Kidney epithelial cell (primary cell): ENCODE data around the gene FKBP6. TPM values are rescaled to one million over a fixed set of nuclear protein-coding genes. Genes with fewer than 3 reads are reported as not detected.
A peak's percentile ranks its signal among the peaks of the same experiment; 100 is the strongest.
"Not testable (repeated sequence)": the region's sequence is repeated elsewhere in the genome, so short reads cannot be mapped to it uniquely, and the experiment has no call there.

Experiments
- DNase-seq: peaks from one replicate; pipeline ENCODE4 v3.0.0-alpha.2; 2010; ENCODE audit warnings: low read depth
- H3K27me3 ChIP-seq: 2 replicates; pipeline ENCODE4 v1.6.0; 2011; ENCODE audit warnings: low read length; ENCODE audit not compliant: control insufficient read depth, insufficient read depth
- H3K36me3 ChIP-seq: 2 replicates; pipeline ENCODE4 v1.5.1; 2011; ENCODE audit warnings: low read length; ENCODE audit not compliant: control insufficient read depth, insufficient read depth
- H3K4me3 ChIP-seq: 2 replicates; pipeline ENCODE4 v1.5.1; 2011; ENCODE audit warnings: low read depth, mild to moderate bottlenecking, control low read depth, low read length
- CTCF ChIP-seq: IDR thresholded peaks from 2 replicates; pipeline ENCODE4 v1.5.1; 2011; ENCODE audit warnings: mild to moderate bottlenecking, moderate library complexity, low read length, control low read depth, inconsistent platforms; ENCODE audit not compliant: insufficient read depth, poor library complexity, severe bottlenecking
- total RNA-seq: library from RNA; depleted of rRNA; stranded (reverse); fragments of >200 nt; gene quantifications from 2 replicates; pipeline ENCODE4 v1.2.3, GENCODE V29; 2015

The FKBP6 gene
- total RNA-seq: not detected in 2 replicates

DNA sequence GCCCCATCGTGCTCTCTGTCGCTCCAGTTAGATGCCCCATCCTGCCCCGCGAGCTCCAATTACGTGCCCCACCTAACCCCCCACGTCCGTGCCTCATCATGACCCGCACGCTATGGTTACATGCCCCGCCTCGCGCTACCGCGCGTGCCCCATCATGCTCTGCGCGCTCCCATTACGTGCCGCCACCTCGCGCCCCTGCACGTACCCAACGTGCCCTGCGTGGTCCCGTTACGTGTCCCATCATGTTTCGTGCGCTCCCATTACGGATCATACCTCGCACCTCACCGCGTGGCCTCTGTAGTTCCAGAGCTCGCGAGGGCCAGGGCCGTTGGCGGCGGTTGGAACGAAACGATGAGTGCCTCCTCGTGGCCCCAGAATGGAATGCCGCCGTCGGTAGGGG, at the start of gene FKBP6, which contains the start of gene TRIM50:
Gene FKBP6, plus strand, starts transcription at position 240 of the 400 bp plus-strand sequence. CDS start 268 bp downstream, outside the sequence.
Gene TRIM50, minus strand, starts transcription at position 161 of the 400 bp plus-strand sequence. CDS start 3,295 bp downstream, outside the sequence.
- not testable (repeated sequence) for H3K27me3 ChIP-seq, H3K36me3 ChIP-seq, DNase-seq, H3K4me3 ChIP-seq

DNA sequence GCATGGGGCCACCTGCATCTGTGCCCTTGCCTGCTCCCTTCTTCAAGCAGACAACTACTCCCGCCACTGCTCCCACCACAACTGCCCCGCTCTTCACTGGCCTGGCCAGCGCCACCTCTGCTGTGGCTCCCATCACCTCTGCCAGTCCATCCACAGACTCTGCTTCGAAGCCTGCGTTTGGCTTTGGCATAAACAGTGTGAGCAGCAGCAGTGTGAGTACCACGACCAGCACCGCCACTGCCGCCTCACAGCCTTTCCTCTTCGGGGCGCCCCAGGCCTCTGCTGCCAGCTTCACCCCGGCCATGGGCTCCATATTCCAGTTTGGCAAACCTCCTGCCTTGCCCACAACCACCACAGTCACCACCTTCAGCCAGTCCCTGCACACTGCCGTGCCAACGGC, 30.7 kb upstream of the FKBP6 start:
- H3K4me3 ChIP-seq, H3K27me3 ChIP-seq, H3K36me3 ChIP-seq, DNase-seq: not testable (repeated sequence)

DNA sequence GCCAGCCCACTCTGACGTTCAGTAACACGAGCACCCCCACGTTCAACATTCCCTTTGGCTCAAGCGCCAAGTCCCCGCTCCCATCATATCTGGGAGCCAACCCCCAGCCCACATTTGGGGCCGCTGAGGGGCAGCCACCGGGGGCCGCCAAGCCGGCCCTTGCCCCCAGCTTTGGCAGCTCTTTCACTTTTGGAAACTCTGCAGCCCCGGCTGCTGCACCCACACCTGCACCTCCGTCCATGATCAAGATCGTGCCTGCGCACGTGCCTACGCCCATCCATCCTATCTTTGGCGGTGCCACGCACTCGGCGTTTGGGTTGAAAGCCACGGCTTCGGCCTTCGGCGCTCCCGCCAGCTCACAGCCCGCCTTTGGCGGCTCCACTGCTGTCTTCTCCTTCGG, 30.3 kb upstream of the FKBP6 start:
- H3K4me3 ChIP-seq, H3K36me3 ChIP-seq, H3K27me3 ChIP-seq, DNase-seq: not testable (repeated sequence)

DNA sequence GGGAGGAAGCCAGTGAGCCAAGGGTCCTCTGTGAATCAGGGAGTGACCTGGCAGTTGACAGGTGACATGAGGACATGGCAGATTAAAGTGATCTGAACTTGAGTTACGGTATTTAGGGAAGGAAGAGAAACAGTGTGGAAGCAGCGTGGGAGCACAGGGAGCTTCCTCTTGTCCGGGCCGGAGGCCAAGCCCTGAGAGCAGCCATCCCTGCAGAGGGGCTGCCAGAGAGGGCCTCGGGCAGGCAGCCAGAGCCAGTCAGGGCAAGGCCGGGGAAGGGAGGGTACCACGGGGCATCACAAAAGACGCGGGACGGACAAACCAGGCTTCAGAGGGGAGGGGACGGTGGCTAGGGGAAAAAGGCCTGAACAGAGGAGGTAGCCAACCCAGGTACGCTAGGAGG, 28.1 kb upstream of the FKBP6 start:
- not testable (repeated sequence) for DNase-seq, H3K4me3 ChIP-seq, H3K27me3 ChIP-seq, H3K36me3 ChIP-seq

DNA sequence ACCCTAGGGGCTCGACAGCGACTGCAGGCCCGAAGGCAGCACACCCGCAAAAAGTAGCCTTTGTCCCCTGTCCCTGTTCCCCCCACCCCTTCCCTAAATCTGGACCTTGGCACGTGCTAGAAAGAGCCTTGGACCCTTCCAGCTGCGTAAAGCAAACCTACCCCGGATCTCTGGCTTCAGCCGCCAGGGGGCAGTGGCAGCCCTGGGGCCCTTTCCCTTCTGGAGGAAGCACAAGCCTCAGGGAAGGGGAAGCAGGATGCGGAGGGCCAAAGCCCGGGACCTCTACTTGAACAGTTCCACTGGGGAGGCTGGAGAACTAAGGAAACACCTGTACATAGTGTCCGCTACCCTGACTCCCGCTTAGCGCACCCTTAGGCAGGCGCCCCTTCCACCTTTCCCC, 26.9 kb upstream of the FKBP6 start:
- H3K27me3 ChIP-seq, DNase-seq, H3K36me3 ChIP-seq, H3K4me3 ChIP-seq: not testable (repeated sequence)

GRCh38 chr7:73302846-73303245, 25.1 kb upstream of the FKBP6 start:
- H3K27me3 ChIP-seq, H3K36me3 ChIP-seq, H3K4me3 ChIP-seq, DNase-seq: not testable (repeated sequence)

DNA sequence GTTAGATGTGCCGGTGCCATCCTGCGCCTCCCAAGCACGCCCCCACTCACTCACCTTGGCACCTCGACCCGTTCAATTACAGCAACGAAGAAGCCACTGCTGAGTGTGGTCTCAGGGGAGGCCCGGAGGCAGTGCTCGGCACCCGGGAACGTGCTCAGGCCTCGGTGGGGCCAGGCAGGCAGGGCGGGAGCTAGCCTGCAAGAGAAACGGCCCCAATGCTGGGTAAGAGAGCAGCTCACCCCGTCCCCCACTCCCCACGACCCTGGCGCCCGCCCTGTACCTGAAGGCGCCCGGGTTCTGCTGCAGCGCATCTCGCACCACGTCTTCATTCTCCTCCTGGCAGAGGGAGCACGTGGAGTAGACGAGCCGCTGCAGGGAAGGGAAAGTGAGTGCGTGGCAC, 24.4 kb upstream of the FKBP6 start:
- H3K27me3 ChIP-seq: no peaks in the 10 kb centered on the region
- DNase-seq: no peak
- TF ChIP-seq CTCF: no peak
- no peaks in the 10 kb centered on the region for H3K36me3 ChIP-seq
- H3K4me3 ChIP-seq: no peak overlapping the region

- no peaks in the 10 kb centered on the region for H3K36me3 ChIP-seq
- no peak for DNase-seq
- TF ChIP-seq CTCF: no peak
- no peaks in the 10 kb centered on the region for H3K27me3 ChIP-seq
- no peak overlapping the region for H3K4me3 ChIP-seq
Observed at GRCh38 chr7:73304071-73304470, 23.9 kb upstream of the FKBP6 start.

GRCh38 chr7:73304612-73305387, 23.2 kb upstream of the FKBP6 start:
- peak; percentile 4 for TF ChIP-seq CTCF
- not testable (repeated sequence) for DNase-seq

More at GRCh38 chr7:73304612-73305387, 23.2 kb upstream of the FKBP6 start:
- H3K36me3 ChIP-seq, H3K4me3 ChIP-seq, H3K27me3 ChIP-seq: not testable (repeated sequence)
